HG03439 (cell line): Measurements from ENCODE around the gene NAP1L4.
A peak's percentile ranks its signal among the peaks of the same experiment; 100 is the strongest.

ENCODE experiments used
- ATAC-seq: cut with Tn5 transposase; IDR thresholded peaks from one replicate; pipeline ENCODE4 v1.9.1; 2021; ENCODE audit warnings: mild to moderate bottlenecking, moderate library complexity; ENCODE audit not compliant: unreplicated experiment

The NAP1L4 gene

DNA sequence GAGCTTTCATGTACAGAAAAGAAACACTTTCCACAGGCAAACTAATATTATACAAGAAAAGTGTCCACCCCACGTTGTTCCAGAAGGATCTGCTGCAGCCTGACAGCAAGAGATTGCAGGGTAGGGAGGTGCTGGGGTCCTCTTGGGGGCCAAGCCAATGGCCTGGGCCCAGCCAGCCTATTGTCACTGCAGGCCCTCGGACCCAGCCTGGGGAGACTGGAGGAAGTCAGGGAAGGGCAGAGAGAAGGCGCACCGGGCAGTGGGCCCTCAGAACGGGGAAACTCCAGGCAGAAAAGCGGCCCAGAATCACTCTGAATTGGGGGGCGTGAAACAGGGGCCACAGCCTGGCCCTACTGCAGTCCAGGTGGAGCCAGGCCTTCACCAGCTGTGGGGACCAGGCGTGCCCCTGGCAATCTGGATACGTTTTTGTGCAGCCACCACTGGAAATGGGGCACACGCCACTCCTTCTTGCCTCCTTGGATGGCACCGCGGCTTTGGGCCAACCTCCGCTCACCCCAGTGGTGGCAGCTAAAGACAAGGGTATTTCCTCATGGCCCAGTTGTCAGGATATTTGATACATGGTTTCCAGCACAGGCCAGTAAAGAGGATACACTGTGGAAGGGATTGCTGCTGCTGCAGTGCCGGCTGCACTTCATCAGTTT lies 3.9 kb upstream of the NAP1L4 start:
- ATAC-seq: no peak

DNA sequence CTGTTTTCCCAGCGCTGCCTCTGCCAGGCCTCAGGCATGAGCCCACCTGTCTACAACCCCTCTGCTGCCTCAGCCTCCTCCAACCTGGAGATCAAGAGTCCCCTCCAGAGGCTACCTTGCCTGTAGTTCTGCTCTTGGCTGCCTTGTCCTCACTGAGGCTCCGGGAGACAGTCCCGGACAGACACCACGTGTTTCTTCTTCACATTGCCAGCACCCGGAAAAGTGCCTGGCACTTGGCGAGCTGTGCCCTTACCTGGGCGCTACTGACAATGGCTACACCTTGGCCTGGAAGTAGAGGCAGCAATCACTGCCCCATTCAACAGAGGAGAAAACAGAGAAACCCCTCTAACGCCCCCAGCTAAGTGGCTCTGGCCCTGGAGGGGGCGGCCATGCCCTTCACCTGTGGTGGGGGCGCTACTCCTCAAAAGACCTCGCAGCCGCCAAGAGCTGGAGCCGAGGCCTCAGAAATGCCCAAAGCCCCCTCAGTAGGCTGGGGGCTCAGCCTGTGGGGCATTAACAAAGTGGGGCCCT lies 3.0 kb upstream of the NAP1L4 start:
- no peak for ATAC-seq

DNA sequence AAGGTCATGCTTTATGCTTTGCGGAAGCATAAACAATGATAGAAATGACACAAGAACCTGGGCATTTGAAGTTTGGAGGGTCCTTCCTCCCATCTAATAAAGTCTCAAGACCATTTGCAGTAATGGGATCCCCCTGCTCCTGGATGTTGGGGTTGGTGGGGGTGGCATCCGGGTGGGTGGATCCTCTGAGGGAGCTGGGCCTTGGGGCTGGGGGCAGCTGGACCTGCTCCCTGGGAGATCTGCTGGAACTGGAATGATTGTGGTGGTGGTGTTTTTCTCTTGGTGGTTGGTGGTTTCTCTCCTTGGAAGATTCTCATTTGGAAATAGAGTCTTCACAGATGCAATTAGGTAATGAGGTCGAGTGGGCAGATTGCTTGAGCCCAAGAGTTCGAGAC lies 2.2 kb upstream of the NAP1L4 start:
- ATAC-seq: no peak

DNA sequence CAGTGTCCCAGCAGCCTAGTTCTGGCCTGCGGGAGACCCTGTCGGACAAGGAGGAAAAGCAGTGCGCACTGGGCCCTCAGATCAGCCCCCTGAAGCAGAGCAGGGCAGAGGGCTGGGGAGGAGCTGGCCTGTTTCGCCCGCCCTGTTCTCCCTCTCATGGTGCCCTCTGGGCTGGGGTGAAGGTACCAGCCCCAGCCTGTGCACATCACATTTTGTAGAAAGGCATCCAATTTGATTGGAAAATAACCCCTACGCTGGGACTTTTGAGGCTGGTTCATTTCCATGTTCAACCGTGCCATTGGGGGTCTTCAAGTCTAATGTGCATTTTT lies 832 bp upstream of the NAP1L4 start:
- ATAC-seq: no peak

DNA sequence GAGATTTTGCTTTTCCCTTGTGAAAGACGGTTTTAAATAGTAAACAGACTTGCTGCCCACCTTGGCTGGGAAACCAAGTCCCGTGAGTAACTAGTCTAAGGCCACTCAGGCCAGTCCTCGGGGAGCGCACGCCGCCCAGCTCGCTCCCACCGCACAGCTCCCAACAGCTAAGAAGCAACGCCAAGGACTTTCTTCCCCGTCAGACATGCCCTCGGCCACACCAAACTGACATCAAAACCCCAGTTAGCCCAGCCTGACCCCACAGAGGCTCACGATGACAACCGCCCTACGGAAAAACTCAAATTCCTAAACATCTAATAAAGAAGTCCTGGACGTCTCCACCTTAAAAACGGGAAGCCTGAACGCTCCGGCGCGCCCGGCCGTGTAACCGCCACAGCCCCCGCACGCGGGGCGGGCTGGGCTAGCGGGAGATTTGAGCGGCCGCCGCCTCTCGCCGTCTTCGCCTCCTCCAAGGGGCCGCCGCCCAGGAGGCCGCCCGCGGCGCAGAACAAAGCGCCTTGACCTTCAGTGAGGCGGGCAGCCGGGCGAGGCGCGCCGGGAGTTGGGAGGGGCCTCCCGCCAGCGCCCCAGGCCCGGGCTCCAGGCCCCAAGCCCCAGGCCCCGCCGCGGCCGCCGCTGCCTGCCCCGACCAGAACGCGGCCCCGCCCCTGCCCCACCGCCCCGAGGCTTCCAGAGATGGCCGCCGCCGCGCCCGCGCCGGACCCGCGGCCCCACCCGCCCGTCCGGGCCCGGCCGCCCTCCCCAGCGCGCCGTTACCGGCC lies 486 bp downstream of the NAP1L4 start:
- peak; percentile 36 for ATAC-seq

DNA sequence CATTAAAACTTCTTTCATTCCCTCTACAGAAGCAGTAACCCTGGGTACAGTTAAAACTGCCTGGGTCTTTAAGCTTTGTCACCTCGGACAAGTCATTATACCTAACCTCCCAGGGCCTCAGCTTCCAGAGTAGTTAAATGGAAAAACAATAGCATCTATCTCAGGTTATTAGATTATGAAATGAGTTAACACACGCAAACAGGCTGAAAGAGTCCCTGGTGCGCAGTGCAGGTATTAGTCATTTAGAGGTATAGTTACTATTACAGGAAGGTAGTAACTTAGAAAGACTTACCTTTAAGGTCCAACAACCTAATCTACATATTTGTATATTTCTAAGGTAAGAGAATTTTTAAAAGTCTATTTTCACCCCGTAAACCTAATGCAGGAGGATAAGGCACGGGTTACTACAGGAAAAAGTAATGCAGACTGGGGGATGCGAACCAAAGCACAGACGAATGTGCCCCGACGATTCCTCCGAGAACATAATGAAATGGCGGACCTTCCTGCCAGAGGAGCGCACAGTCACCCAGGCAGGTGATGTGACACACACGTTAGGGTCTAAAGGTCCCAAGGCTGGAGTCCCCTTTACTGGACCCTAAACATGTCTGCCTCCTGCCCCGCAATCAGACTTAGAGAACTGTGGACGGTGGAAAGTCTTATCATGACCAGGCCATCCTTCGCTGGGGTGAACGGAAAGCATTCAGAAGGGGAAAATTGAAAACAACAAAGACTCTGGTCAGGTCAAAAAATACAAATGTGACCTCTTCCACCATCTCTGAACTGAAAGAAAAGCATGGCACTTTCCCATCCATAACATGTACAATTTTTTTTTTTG lies 1.3 kb downstream of the NAP1L4 start:
- ATAC-seq: no peak

DNA sequence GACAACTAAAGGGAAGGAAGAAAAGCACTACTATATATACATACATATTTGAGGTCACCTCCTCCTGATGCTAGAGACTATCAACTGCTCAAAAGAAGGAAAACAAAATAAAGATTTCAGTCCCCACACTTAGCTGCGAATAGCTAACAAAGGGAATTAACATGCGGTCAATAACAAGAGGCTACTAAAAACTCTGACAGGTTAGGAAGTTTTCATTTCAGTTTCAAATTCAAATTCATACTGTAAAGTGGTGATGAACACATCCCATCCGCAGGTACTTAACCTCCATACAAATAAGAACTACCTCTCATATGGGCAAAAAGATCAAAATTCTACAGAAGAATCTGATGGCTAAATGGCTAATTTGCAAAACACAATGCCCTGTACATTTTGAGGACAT lies 2.6 kb downstream of the NAP1L4 start:
- no peak for ATAC-seq

DNA sequence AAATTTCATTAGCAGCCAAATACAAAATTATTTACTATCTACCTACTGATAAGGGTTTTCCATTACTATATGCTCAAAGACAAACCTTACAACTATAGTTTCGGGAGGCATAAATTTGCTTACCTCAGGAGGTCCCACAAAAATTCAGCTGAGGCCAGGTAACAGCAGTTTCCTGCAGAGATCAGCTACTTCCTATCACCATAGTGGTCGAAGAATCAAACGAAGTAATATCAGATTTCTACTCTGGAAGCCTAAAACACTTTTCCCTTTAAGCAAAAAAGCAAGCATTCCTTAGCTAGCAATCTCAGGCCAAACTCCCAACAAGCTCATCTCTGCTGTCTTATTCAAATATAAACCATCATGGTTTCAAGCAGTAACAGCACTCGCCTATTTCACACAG lies 3.1 kb downstream of the NAP1L4 start:
- no peak for ATAC-seq

DNA sequence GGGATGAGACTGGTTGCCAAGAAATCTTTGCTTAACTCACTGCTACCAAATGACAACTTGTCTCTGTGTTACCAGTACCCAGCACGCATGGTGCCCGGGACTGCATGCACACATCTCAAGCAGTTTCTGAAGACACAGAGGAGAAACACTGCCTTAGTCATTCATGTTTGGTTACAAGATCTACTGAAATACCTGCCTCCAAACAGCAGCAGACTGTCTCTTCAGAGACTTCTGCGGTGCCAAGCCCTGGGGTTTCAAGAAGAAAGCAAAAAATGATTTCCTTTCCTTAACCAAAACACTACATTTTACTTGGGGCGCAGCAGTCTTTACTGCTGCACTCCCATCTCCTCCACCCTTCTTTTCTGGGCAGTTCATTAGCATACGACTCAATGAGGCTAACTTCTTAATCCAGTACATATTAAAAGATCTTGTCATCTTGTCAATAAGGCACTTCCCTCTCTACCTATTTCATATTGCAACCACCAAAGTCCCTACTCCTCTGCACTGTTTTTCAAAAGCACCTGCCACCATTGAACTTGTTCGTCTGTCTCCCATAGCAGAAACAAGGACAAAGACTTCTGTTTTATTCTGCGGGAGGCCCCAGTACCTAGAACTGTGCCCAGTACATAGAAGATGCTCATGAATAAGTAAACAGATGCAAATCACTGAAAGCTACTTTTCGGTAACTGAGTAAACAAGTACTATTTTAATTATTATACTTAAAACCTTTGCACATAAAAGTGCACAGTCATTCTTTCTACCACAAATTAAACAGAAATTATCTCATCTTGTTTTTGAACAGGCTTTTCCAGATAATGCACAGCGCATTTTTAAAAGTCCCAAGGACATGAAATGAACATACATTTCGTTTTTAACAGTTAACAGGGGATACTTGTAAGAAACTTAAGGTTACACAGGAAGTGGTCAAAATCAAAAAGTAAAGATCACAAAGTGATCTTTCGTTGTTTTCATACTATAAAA lies 4.0 kb downstream of the NAP1L4 start:
- ATAC-seq: no peak

DNA sequence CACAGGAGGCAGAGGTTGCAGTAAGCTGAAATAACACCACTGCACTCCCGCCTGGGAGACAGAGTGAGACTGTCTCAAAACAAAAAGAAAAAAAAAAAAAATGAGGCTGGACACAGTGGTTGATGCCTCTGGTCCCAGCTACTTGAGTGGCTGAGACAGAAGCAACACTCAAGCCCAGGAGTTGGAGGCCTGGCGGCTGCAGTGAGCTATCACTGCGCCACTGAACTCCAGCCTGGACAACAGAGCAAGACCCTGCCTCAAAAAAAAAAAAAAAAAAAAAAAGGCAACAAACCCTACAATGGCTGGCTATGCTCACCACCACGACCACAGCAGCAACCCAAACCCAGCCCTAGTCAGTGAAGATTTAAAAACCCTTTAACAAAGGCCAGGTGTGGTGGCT lies 8.2 kb downstream of the NAP1L4 start:
- no peak for ATAC-seq

DNA sequence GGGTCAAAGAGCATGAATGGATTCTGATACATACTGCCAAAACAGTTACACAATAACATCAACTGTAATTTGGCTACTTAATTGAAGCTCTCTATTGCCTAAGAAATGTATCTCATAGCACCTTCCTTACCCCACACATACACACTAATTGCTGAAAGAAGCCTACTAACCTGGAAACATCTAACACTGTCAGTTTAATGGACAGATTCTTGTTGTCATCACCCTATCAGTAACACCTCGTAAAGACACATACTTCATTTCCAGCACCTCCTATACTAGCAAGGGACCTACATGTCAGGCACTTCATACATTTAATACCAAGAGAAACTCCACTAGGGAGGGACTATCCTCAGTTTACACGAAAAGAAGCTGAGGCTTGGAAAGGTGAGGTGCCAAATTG lies 9.9 kb downstream of the NAP1L4 start:
- ATAC-seq: no peak

DNA sequence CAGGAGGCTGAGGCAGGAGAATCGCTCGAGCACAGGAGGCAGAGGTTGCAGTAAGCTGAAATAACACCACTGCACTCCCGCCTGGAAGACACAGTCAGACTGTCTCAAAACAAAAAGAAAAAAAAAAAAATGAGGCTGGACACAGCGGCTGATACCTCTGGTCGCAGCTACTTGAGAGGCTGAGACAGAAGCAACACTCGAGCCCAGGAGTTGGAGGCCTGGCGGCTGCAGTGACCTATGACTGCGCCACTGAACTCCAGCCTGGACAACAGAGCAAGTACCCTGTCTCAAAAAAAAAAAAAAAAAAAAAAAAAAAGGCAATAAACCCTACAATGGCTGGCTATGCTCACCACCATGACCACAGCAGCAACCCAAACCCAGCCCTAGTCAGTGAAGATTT lies 11.0 kb downstream of the NAP1L4 start:
- ATAC-seq: no peak

DNA sequence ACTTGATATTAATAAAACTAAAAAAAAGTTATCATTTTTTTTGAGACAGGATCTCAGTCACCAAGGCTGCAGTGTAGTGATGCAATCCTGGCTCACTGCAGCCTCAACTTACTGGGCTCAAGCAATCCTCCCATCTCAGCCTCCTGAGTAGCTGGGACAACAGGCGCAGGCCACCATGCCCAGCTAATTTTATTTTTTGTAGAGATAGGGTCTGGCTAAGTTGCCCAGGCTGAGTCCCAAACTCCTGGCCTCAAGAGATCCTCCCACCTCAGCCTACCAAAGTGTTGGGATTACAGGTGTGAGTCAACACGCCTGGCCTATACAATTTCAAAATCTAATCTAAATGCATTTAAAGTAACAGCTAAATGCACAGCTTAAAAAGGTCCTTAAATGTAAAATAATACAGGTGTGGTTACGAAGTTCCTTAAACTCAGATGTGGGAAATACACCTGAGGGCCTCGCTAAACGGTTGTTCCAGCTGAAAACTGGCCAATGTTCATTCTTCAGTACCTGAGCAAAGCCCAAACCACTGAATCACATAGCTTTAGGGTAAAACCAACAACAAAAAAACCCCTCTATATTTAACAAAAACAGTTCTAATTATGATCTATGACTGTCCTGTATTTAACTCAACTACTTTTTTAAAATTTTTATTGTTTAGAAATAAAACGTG lies 11.8 kb downstream of the NAP1L4 start:
- ATAC-seq: no peak

DNA sequence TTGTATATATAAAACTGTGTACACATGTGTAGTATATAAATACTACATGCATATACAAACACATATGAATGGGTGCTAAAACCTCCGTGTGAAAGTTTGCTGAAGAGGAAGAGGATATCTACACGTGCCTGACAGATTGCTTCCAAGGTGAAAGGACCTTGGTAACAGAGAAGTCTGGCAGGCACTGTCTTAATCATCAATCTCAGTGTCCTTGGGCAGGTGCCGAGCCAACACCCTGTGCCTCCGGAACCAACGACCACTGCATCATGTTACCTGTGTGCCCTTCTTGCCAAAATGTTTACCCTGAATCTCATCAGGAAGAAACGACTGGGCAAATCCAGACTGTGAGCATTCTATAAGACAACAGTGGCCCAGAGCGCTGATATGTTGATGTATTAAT lies 15.0 kb downstream of the NAP1L4 start:
- ATAC-seq: no peak

DNA sequence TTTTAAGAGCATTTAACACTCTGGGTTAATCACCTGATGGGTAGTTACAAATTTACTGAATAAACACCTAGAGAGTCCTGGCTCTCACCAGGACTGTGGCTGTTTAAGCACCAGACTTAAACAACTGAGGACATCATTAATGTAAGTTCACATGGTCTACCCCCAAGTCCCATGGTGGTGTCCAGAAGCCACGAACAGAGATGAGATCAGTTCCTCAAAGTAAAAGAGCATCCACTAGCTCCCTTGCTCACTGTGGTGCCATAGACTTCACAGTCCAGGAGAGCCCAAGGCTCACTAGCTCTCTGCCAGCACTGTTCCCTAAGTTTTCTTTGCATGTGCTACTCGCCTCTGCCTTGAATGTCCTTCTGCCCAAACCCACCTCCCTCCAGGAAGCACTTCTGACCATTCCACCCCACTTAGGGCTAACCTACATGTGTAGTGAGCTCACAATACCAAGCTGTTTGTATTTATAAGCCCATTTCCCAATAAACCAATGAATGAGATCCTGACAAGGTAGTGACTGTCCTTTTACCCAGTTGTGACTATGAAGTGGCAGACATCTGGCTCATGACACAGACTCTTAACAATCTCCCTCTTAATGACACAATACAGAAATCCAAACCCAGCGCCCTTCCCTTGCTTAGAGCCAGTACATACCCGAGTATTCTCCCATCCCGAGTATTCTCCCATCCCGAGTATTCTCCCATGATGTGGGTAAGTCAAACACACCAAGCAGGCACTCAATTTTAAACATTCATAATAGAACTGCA lies 15.7 kb downstream of the NAP1L4 start:
- no peak for ATAC-seq

DNA sequence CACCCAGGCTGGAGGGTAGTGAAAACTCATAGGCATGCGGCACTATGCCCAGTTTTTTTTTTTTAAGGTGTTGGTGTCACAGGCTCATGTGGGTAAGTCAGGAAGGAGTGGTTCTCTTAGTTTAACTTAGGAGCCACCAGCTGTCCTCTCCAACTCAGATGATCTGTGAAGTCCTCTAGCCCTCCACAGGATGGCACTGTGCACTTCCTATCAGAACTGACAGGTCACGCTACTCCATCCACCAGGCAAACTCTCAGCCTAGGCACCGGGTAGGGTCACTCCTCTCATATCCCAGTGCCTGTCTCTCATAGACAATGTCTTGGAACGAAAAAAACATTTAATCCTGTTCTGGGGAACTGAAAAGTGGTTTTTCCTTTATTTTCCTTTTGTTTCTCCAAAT lies 16.5 kb downstream of the NAP1L4 start:
- no peak for ATAC-seq

DNA sequence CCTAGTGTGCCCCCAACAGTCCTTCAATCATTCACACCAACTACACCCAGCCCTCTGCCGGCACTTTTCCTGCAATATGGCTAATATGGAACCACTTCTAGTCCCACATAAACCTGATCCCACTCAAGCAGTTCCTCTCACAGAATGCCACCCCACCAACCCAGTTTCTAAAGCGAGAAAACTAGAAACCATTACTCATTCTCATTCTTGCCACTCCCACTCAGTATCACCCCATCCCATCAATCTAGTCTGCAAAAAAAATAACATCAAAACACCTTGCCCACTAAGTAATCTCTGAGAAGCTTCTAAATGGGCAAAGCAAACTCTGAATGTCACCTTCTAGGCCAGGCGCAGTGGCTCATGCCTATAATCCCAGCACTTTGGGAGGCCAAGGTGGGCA lies 17.9 kb downstream of the NAP1L4 start:
- no peak for ATAC-seq

DNA sequence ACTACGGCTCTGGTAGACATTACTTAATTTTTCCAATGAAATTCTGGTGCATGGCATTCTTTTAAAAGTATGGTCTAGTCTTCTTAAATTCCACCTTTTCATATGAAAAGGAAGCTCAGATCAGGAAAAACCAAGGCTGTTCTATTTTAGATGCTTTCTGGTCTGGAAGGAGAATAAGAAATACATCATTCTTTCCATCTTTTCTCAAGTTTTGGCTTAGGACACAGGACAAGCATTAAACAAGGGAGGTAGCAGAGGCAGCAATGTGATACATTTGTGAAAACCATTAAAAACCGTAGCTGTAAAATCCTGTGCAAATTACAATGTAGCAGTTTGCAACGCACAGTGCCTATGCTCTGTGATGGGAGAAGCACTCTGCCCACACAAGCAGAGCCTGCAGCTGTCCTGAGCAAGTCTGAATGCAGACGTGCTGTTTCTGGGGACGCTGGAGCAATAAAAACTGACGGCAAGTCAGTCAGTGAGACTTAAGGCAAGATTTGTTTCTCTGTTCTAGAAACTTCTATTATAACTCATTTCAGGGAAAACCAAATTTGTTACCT lies 23.7 kb downstream of the NAP1L4 start:
- ATAC-seq: no peak

DNA sequence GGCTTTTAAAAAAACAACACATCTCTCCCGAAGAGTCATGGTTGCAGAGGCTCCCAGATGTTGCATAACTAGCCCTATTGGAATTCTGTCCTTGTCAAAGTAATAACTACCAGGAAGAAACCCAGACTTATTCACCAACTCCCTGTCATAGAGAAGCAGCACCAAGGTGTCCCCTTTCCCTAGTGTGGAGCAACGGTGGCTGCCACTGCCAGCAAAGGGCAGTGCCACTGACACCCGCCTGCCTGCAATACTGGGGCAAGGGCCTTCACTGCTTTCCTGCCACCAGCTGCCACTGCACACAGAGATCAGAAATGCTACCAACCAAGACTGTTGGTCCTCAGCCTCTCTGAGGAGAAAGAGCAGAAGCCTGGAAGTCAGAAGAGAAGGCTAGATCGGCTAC lies 27.3 kb downstream of the NAP1L4 start:
- ATAC-seq: no peak
